ENCODE results near the gene PEX5L. TPM values are rescaled to one million over a fixed set of nuclear protein-coding genes. Genes with fewer than 3 reads are reported as not detected.
"Not testable (repeated sequence)": the region's sequence is repeated elsewhere in the genome, so short reads cannot be mapped to it uniquely, and the experiment has no call there.

The PEX5L gene
- total and polyA plus RNA-seq, 12 donors = 0.01 to 0.94 (median 0.36) TPM; not detected in 3

DNA sequence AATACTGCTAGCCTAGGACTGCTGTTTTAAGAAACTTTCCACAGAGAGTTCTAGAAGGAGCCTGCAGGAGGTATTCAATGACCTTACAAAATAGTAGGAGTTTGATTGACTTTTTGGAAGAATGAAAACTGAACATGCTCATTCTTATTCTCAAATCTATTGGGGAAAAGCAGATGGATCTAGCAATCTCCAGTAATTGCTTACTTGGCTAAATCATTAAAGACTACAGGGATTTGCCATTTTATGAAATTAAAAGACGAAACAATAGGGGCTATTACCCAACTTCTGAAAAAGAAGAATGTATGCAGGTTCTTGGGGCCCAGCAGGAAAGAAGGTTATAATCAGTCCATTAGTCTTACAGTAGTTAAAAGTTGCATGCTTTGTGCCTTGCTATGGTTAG is 29.9 kb upstream of the PEX5L start:
- TF ChIP-seq CTCF (IDR thresholded peaks at IDR 0.05) = no peak
- intact Hi-C loops (cut with DNase I) = no loop called here
- Histone ChIP-seq H3K27ac (no peak overlapping the region), H3K9me3 (no peaks in the 10 kb centered on the region), H3K36me3 (no peaks in the 10 kb centered on the region), H3K4me3 (no peak overlapping the region), H3K27me3 (no peaks in the 10 kb centered on the region), H3K4me1 (no peaks in the 10 kb centered on the region)
- ATAC-seq = no peak
- DNase-seq = no peak
- WGBS, 2 donors = 63 to 82% methylated on average over 1 of the region's 1 CpG

- Histone ChIP-seq H3K36me3 (no peaks in the 10 kb centered on the region), H3K27me3 (peaks cover 0 to 3% (median 0%) of the 10 kb centered on the region in 7 donors), H3K4me1 (no peaks in the 10 kb centered on the region), H3K27ac (no peak overlapping the region), H3K9me3 (no peaks in the 10 kb centered on the region), H3K4me3 (no peak overlapping the region)
- no peak for DNase-seq
- intact Hi-C loops (cut with DNase I) = no loop called here
- WGBS, 2 donors = 17 to 27% methylated on average over 1 of the region's 1 CpG
- ATAC-seq = no peak
- no peak for TF ChIP-seq CTCF (IDR thresholded peaks at IDR 0.05)
Measured at GRCh38 chr3:180063783-180064182, 27.0 kb upstream of the PEX5L start.

- H3K4me3 ChIP-seq = no peak overlapping the region
- DNase-seq (no peak), ATAC-seq (no peak)
- H3K36me3 ChIP-seq = no peaks in the 10 kb centered on the region
- TF ChIP-seq CTCF (IDR thresholded peaks at IDR 0.05) = no peak
- WGBS, 2 donors = 58 to 70% methylated on average over 1 of the region's 1 CpG
- H3K4me1 ChIP-seq = no peaks in the 10 kb centered on the region
- intact Hi-C loops (cut with DNase I) = no loop called here
- no peak overlapping the region for H3K27ac ChIP-seq
- no peaks in the 10 kb centered on the region for H3K9me3 ChIP-seq
- peaks cover 0 to 3% (median 0%) of the 10 kb centered on the region in 7 donors for H3K27me3 ChIP-seq
Measured at GRCh38 chr3:180062771-180063170, 26.0 kb upstream of the PEX5L start.

- no peak for TF ChIP-seq CTCF (IDR thresholded peaks at IDR 0.05)
- no peak for ATAC-seq
- Histone ChIP-seq H3K4me3 (no peak overlapping the region), H3K4me1 (no peaks in the 10 kb centered on the region), H3K27ac (no peak overlapping the region), H3K9me3 (no peaks in the 10 kb centered on the region), H3K27me3 (peaks cover 0 to 3% (median 0%) of the 10 kb centered on the region in 7 donors), H3K36me3 (no peaks in the 10 kb centered on the region)
- DNase-seq = no peak
- intact Hi-C loops (cut with DNase I) = no loop called here
Measured at GRCh38 chr3:180059356-180059755, 22.6 kb upstream of the PEX5L start.

- ATAC-seq (no peak), DNase-seq (no peak)
- H3K9me3 ChIP-seq = no peaks in the 10 kb centered on the region
- H3K4me3 ChIP-seq = no peak overlapping the region
- no peak for TF ChIP-seq CTCF (IDR thresholded peaks at IDR 0.05)
- H3K27me3 ChIP-seq = peaks cover 0 to 3% (median 0%) of the 10 kb centered on the region in 7 donors
- no peaks in the 10 kb centered on the region for H3K36me3 ChIP-seq
- H3K4me1 ChIP-seq = no peaks in the 10 kb centered on the region
- H3K27ac ChIP-seq = no peak overlapping the region
- intact Hi-C loops (cut with DNase I) = no loop called here
Measured at GRCh38 chr3:180058238-180058637, 21.5 kb upstream of the PEX5L start.

GRCh38 chr3:180055656-180056055 is 18.9 kb upstream of the PEX5L start:
- H3K4me1 ChIP-seq; H3K27me3 ChIP-seq; intact Hi-C loops (cut with DNase I); ATAC-seq; H3K36me3 ChIP-seq; H3K4me3 ChIP-seq; H3K9me3 ChIP-seq; H3K27ac ChIP-seq; DNase-seq: not testable (repeated sequence)
- WGBS, 2 donors = 59 to 67% methylated on average over 3 of the region's 3 CpGs

All from heart right ventricle (tissue), 16 donors.